HG02943 (cell line): ENCODE results near the gene TOR1AIP1.
"Not testable (repeated sequence)": the region's sequence is repeated elsewhere in the genome, so short reads cannot be mapped to it uniquely, and the experiment has no call there.

Experiments used
- ATAC-seq: cut with Tn5 transposase; IDR thresholded peaks from one replicate; pipeline ENCODE4 v1.9.1; 2021; ENCODE audit warnings: mild to moderate bottlenecking, low read depth, moderate library complexity; ENCODE audit not compliant: unreplicated experiment

TOR1AIP1 gene

GRCh38 chr1:179935909-179936496 lies 53.9 kb downstream of the TOR1AIP1 start:
- no peak for ATAC-seq

- no peak for ATAC-seq
These were observed 55.7 kb downstream of the TOR1AIP1 start for GRCh38 chr1:179937668-179938254.

- no peak for ATAC-seq
These were observed 56.7 kb downstream of the TOR1AIP1 start for GRCh38 chr1:179938752-179939151.

- no peak for ATAC-seq
These were observed 57.9 kb downstream of the TOR1AIP1 start for GRCh38 chr1:179939941-179940340.

- no peak for ATAC-seq
These were observed 59.4 kb downstream of the TOR1AIP1 start for GRCh38 chr1:179941454-179941853.

- ATAC-seq = no peak
These were observed 68.6 kb downstream of the TOR1AIP1 start for GRCh38 chr1:179950651-179951050.

- no peak for ATAC-seq
These were observed 69.5 kb downstream of the TOR1AIP1 start for GRCh38 chr1:179951383-179952144.

- ATAC-seq = no peak
These were observed 70.1 kb downstream of the TOR1AIP1 start for GRCh38 chr1:179952186-179952585.

GRCh38 chr1:179953974-179954492 lies 71.9 kb downstream of the TOR1AIP1 start:
- ATAC-seq = peak; percentile 33

GRCh38 chr1:179954493-179955286 lies 72.6 kb downstream of the TOR1AIP1 start, which contains the start of gene CEP350:
TSS of gene CEP350 (plus strand) at chr1:179954810. CDS start at chr1:179986182, 31,372 bp downstream.
- ATAC-seq = peak; percentile 89

GRCh38 chr1:179955287-179955680 lies 73.2 kb downstream of the TOR1AIP1 start:
- peak; percentile 13 for ATAC-seq

GRCh38 chr1:179955731-179956130 lies 73.6 kb downstream of the TOR1AIP1 start:
- ATAC-seq = no peak

- ATAC-seq = no peak
These were observed 76.3 kb downstream of the TOR1AIP1 start for GRCh38 chr1:179958359-179958758.

GRCh38 chr1:179962168-179962567 lies 80.1 kb downstream of the TOR1AIP1 start:
- not testable (repeated sequence) for ATAC-seq

- no peak for ATAC-seq
These were observed 84.5 kb downstream of the TOR1AIP1 start for GRCh38 chr1:179966551-179966950.

GRCh38 chr1:179968284-179968993 lies 86.4 kb downstream of the TOR1AIP1 start:
- ATAC-seq = no peak

- ATAC-seq = no peak
These were observed 87.2 kb downstream of the TOR1AIP1 start for GRCh38 chr1:179968994-179969919.
